Activated CD8-positive, alpha-beta memory T cell treated with anti-CD3 and anti-CD28 coated beads, Interleukin-2, amount 50 U/mL, for 1 hour (primary cell): ENCODE measurements around the gene WFIKKN1.

Experiments used
- DNase-seq: peaks from one replicate; pipeline ENCODE4 v3.0.0-alpha.2; 2020; ENCODE audit errors: extremely low read depth

Gene WFIKKN1

DNA sequence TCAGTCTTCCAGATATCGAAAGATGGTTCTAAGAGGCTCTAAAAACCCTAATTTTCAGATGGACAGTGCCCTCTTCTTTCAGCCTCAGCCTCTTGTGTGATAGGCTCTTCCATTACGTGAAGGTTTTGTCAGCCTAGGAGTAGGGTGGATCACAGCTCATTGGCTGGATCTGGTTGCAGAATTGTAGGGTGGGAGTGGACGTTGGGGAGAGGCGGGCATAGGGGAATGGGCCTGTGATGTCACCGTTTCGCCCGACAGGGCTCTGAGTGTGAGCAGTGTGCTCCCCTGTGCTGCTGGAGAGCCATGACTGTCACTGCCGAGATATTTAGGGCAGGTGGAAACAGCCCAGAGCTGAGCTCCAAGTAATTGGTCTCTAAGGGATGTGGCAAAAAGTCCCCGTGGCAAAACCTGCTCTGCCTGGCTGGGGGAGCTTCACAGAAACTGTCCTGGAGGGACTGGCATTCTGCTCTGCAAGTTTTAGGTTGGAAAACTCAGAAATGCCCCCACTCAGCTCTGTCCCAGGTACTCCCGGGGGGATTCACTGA lies 6.2 kb upstream of the WFIKKN1 start:
- no peak for DNase-seq

GRCh38 chr16:625117-625976 lies 5.4 kb upstream of the WFIKKN1 start:
- no peak for DNase-seq

DNA sequence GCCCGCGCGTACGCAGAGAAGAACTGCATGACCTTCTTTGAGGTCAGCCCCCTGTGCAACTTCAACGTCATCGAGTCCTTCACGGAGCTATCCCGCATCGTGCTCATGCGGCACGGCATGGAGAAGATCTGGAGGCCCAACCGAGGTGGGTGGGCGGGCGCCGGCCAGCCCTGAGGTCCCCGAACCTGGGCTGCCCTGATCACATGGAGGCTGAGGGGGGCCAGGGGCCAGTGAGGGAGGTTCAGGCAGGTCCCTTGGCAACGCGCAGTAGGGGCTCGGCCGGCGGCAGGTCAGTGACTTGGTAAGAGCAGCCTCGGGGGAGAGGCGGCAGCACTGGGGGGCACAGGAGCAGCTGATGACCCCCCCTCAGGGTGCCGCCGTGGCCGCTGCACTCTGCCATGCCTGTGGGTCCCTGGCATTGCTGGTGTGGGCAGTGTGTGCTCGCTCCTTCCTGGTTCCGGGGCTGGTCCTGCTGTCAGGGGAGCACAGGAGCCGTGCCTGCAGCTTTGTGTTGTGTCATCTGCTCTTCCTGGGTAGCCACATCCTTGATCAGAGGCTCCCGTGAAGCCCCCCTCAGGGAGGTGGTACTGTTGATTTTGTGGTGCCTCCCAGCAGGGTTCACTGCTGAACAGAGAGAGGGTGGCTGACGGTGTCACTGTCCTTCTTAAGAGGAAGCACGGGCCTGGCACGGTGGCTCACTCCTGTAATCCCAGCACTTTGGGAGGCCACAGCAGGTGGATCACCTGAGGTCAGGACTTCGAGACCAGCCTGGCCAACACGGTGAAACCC lies 4.6 kb upstream of the WFIKKN1 start:
- no peak for DNase-seq

GRCh38 chr16:626787-627453 lies 3.9 kb upstream of the WFIKKN1 start:
- no peak for DNase-seq

GRCh38 chr16:627454-628239 lies 3.1 kb upstream of the WFIKKN1 start:
- DNase-seq = no peak

DNA sequence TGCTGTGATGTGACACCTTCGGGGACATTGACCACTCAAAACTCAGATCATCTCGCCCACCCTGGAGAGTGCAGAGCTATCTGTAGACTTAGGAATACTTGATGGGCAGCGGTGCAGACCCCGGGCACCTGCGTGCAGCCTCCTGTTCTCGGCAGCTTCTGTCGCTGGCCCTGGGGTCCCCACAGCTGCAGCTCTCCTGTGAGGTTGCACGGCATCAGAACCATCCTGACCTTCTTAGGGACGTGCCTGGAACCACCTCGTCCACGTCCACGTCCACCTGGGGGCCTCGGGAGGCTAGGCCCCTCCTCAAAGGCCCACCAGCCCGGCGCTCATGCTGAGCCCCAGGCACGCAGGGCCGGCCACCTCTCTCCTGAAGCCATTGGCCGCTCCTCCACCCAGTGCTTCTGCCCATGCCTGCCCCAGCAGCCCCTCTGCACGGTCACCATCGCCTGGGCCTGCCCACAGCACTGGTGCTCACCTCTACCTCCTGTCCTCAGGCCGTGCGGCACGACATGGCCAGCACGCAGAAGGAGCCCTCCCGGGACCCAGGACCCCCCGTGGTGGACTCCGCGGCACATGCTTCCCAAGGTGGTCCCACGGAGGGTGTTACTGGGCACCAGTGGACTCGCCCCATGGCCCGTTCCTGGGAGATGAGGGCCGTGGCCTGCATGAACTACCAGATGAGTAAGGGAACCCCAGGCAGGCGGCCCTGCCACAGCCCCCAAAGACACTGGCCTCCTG lies 2.3 kb upstream of the WFIKKN1 start:
- DNase-seq = no peak

- DNase-seq = no peak
These were observed 1.5 kb upstream of the WFIKKN1 start for GRCh38 chr16:629185-629832.

DNA sequence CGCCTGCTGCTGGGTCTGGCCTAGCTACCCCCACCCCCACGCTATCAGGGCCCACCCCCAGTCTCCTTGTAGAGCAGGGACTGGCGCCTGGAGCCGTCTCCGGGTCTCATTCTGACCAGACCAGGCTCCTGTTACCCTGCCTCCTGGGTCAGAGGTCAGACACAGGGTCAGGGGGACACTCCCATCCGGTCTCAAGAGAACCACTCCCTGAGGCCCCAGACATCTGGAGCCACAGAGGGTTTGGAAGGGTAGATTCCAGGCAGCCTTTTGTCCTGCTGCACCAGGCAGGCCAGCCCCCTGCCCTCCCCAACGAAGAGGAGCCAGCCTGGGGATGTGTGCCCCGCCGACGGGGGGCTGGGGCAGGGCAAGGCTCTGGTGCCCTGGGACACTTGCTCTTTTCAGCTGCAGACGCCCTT lies 944 bp upstream of the WFIKKN1 start:
- DNase-seq = no peak

GRCh38 chr16:630249-630814 lies 453 bp upstream of the WFIKKN1 start:
- no peak for DNase-seq

DNA sequence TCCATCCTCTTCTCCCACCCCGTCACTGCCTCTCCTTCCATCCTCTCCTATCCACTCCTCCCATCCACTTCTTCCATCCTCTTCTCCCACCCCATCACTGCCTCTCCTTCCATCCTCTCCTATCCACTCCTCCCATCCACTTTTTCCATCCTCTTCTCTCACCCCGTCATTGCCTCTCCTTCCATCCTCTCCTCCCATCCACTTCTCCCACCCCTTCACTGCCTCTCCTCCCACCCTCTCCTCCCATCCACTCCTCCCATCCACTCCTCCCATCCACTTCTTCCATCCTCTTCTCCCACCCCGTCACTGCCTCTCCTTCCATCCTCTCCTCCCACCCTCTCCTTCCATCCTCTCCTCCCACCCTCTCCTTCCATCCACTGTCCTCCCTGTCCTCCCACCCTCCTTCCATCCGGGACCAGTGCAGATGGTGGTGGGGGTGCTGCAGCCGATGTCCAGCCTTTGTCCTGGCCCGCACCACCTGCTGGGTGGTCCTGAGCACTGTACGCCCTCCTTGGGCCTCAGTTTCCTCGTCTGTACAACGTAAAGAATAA lies 1.1 kb downstream of the WFIKKN1 start:
- no peak for DNase-seq

DNA sequence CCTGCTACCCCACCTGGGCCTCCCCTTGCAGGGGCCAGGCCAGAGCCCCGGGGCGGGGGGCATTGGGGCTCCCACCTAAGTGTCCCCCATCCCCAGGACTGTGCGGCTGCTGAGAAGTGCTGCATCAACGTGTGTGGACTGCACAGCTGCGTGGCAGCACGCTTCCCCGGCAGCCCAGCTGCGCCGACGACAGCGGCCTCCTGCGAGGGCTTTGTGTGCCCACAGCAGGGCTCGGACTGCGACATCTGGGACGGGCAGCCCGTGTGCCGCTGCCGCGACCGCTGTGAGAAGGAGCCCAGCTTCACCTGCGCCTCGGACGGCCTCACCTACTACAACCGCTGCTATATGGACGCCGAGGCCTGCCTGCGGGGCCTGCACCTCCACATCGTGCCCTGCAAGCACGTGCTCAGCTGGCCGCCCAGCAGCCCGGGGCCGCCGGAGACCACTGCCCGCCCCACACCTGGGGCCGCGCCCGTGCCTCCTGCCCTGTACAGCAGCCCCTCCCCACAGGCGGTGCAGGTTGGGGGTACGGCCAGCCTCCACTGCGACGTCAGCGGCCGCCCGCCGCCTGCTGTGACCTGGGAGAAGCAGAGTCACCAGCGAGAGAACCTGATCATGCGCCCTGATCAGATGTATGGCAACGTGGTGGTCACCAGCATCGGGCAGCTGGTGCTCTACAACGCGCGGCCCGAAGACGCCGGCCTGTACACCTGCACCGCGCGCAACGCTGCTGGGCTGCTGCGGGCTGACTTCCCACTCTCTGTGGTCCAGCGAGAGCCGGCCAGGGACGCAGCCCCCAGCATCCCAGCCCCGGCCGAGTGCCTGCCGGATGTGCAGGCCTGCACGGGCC lies 1.9 kb downstream of the WFIKKN1 start:
- no peak for DNase-seq

DNA sequence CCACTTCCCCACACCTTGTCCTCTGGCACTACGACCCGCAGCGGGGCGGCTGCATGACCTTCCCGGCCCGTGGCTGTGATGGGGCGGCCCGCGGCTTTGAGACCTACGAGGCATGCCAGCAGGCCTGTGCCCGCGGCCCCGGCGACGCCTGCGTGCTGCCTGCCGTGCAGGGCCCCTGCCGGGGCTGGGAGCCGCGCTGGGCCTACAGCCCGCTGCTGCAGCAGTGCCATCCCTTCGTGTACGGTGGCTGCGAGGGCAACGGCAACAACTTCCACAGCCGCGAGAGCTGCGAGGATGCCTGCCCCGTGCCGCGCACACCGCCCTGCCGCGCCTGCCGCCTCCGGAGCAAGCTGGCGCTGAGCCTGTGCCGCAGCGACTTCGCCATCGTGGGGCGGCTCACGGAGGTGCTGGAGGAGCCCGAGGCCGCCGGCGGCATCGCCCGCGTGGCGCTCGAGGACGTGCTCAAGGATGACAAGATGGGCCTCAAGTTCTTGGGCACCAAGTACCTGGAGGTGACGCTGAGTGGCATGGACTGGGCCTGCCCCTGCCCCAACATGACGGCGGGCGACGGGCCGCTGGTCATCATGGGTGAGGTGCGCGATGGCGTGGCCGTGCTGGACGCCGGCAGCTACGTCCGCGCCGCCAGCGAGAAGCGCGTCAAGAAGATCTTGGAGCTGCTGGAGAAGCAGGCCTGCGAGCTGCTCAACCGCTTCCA lies 2.7 kb downstream of the WFIKKN1 start:
- DNase-seq = no peak

DNA sequence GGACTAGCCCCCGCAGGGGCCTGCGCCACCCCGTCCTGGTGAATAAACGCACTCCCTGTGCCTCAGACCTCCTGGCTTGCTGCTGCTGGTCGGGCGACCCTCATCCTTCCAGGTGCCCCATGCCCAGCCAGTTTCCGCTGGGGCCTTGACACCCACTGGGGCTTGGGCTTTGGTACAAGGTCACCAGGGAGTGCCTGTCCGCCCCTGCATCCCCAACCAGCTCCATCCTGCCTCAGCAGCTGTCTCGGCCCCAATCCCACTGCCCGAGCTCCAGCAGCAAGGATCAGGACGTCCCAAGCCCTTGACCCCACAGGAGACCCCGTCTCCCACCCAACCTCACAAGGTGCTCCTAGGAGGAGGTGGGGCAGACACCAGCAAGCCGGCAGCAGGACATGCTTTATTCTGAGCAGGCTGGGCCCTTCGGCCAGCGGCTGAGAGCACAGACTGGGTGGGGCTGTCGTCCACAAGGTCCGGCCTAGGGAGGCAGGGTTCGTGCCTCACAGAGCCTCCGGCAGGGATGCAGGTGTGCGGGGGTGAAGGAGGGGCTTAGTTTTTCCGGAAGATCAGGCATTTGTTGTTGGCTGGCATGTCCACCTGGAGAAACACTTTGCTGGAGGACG lies 3.4 kb downstream of the WFIKKN1 start:
- DNase-seq = no peak

- DNase-seq = no peak
These were observed 4.2 kb downstream of the WFIKKN1 start for GRCh38 chr16:634996-635395.

- no peak for DNase-seq
These were observed 4.9 kb downstream of the WFIKKN1 start for GRCh38 chr16:635573-636205.

GRCh38 chr16:636206-637080 lies 5.7 kb downstream of the WFIKKN1 start, which contains the start of gene METTL26:
Gene METTL26, minus strand, starts transcription at chr16:636305. Its CDS starts 15 bp downstream, at chr16:636290.
- DNase-seq = peak; percentile 82
